HG03565 (cell line): ENCODE measurements around the gene MARVELD2.

Experiments used
- ATAC-seq: cut with Tn5 transposase; IDR thresholded peaks from one replicate; pipeline ENCODE4 v1.9.1; 2021; ENCODE audit warnings: mild to moderate bottlenecking, moderate library complexity; ENCODE audit not compliant: unreplicated experiment

Gene MARVELD2

GRCh38 chr5:69491838-69492390 lies 77.0 kb downstream of the MARVELD2 start:
- ATAC-seq: no peak

- ATAC-seq: peak; percentile 71
Measured at GRCh38 chr5:69492391-69492922, 77.5 kb downstream of the MARVELD2 start, which contains the start of gene OCLN. Gene OCLN, plus strand, starts transcription at chr5:69492790. Its CDS starts 11,455 bp downstream, at chr5:69504245.

GRCh38 chr5:69492923-69493395 lies 78.0 kb downstream of the MARVELD2 start:
- peak; percentile 17 for ATAC-seq

- no peak for ATAC-seq
Measured at GRCh38 chr5:69493396-69494133, 78.6 kb downstream of the MARVELD2 start.
